IMR-90 (cell line): ENCODE data around the gene ATP1A1. TPM values are rescaled to one million over a fixed set of nuclear protein-coding genes. Genes with fewer than 3 reads are reported as not detected.

Source experiments
- ATAC-seq: fragments of 200-7000 bp; cut with Tn5 transposase; 2 replicates; pipeline ENCODE4 v1.9.1; 2020; ENCODE audit warnings: low read depth, mild to moderate bottlenecking, moderate library complexity
- BruUV-seq: library from RNA; stranded (reverse); fragments of 400-500 nt; replicated peaks from 2 replicates; lab custom pipeline; 2021; lab: Mats Ljungman, UMichigan
- CTCF ChIA-PET: fragments of 300-600 bp; formaldehyde crosslinking; extraction: SDS; loops from one replicate; lab custom pipeline; 2021; ENCODE audit warnings: antibody characterized with exemption; lab: Yijun Ruan, JAX
- POLR2A ChIA-PET: fragments of 300-600 bp; sonication (Branson Sonifier 250); formaldehyde crosslinking; loops from one replicate; lab custom pipeline; 2022; ENCODE audit warnings: antibody characterized with exemption; ENCODE audit not compliant: unreplicated experiment; lab: Charles Lee
- DNase-seq: peaks from one replicate; pipeline ENCODE4 v3.0.0; 2013
- H2AFZ ChIP-seq: replicated peaks from 2 replicates; pipeline ENCODE3; 2013; ENCODE audit warnings: low read length, mild to moderate bottlenecking; ENCODE audit not compliant: poor library complexity
- H2AK5ac ChIP-seq: 2 replicates; pipeline ENCODE4 v1.6.1; 2013; ENCODE audit warnings: low read depth, low read length, inconsistent platforms
- H2AK9ac ChIP-seq: replicated peaks from 2 replicates; pipeline ENCODE3; 2013; ENCODE audit warnings: mild to moderate bottlenecking, low read depth, low read length, moderate library complexity; ENCODE audit not compliant: poor library complexity
- H2BK120ac ChIP-seq: 2 replicates; pipeline ENCODE4 v1.6.1; 2013; ENCODE audit warnings: low read depth, low read length, inconsistent platforms
- H2BK15ac ChIP-seq: 3 replicates; pipeline ENCODE4 v1.6.1; 2013; ENCODE audit warnings: low read depth, low read length, inconsistent platforms
- H2BK20ac ChIP-seq: 2 replicates; pipeline ENCODE4 v1.6.1; 2013; ENCODE audit warnings: low read depth, mild to moderate bottlenecking, inconsistent platforms, low read length, moderate library complexity
- H2BK5ac ChIP-seq: 2 replicates; pipeline ENCODE4 v1.6.1; 2013; ENCODE audit warnings: mild to moderate bottlenecking, low read depth, low read length, inconsistent platforms; ENCODE audit not compliant: poor library complexity, severe bottlenecking
- H3K14ac ChIP-seq: replicated peaks from 2 replicates; pipeline ENCODE4 v1.6.1; 2013; ENCODE audit warnings: low read depth, low read length, inconsistent platforms
- H3K18ac ChIP-seq: 2 replicates; pipeline ENCODE4 v1.6.1; 2013; ENCODE audit warnings: low read depth, low read length, control low read depth
- H3K23ac ChIP-seq: 2 replicates; pipeline ENCODE4 v1.6.1; 2013; ENCODE audit warnings: low read depth, low read length, inconsistent platforms
- H3K27ac ChIP-seq: 2 replicates; pipeline ENCODE4 v1.5.1; 2013; ENCODE audit warnings: mild to moderate bottlenecking, control low read depth, low read length; ENCODE audit not compliant: insufficient read depth
- H3K27me3 ChIP-seq: 2 replicates; pipeline ENCODE4 v1.6.1; 2013; ENCODE audit warnings: low read length; ENCODE audit not compliant: control insufficient read depth, insufficient read depth
- H3K36me3 ChIP-seq: 2 replicates; pipeline ENCODE4 v1.6.1; 2013; ENCODE audit warnings: low read length, mixed read lengths; ENCODE audit not compliant: control insufficient read depth, insufficient read depth
- H3K4ac ChIP-seq: 2 replicates; pipeline ENCODE4 v1.6.1; 2013; ENCODE audit warnings: low read depth, low read length, inconsistent platforms
- H3K4me1 ChIP-seq: 2 replicates; pipeline ENCODE4 v1.6.1; 2013; ENCODE audit warnings: low read length, mixed read lengths; ENCODE audit not compliant: control insufficient read depth, insufficient read depth
- H3K4me2 ChIP-seq: 2 replicates; pipeline ENCODE4 v1.6.1; 2013; ENCODE audit warnings: low read depth, mild to moderate bottlenecking, control low read depth, low read length, moderate library complexity
- H3K4me3 ChIP-seq: 2 replicates; pipeline ENCODE4 v1.5.1; 2013; ENCODE audit warnings: low read depth, mild to moderate bottlenecking, control low read depth, low read length, moderate library complexity; ENCODE audit not compliant: insufficient read depth
- H3K56ac ChIP-seq: 2 replicates; pipeline ENCODE4 v1.6.1; 2013; ENCODE audit warnings: low read length, inconsistent platforms; ENCODE audit not compliant: insufficient read depth; ENCODE audit errors: extremely low read depth
- H3K79me1 ChIP-seq, 2 experiments: 2 replicates each; pipeline ENCODE4 v1.6.1; 2013; ENCODE audit warnings: low read length in 2 of 2, inconsistent platforms in 1 of 2, low read depth in 1 of 2
- H3K9ac ChIP-seq: 2 replicates; pipeline ENCODE4 v1.6.1; 2013; ENCODE audit warnings: low read depth, low read length, control low read depth
- H3K9me1 ChIP-seq: 2 replicates; pipeline ENCODE4 v1.6.1; 2013; ENCODE audit warnings: low read length, inconsistent platforms; ENCODE audit not compliant: insufficient read depth
- H3K9me3 ChIP-seq: 2 replicates; pipeline ENCODE4 v1.6.1; 2013; ENCODE audit warnings: low read length; ENCODE audit not compliant: control insufficient read depth, insufficient read depth
- H4K20me1 ChIP-seq: 2 replicates; pipeline ENCODE4 v1.6.1; 2013; ENCODE audit warnings: low read length, inconsistent platforms; ENCODE audit not compliant: insufficient read depth
- H4K5ac ChIP-seq: 2 replicates; pipeline ENCODE4 v1.6.1; 2013; ENCODE audit warnings: mild to moderate bottlenecking, low read depth, low read length, control low read depth
- H4K8ac ChIP-seq, 2 experiments: 2 replicates each; pipeline ENCODE4 v1.6.1; 2013; ENCODE audit warnings: low read depth in 2 of 2, low read length in 2 of 2, control low read depth in 1 of 2, inconsistent platforms in 1 of 2
- H4K91ac ChIP-seq: 2 replicates; pipeline ENCODE4 v1.6.1; 2013; ENCODE audit warnings: low read depth, low read length, inconsistent platforms; ENCODE audit not compliant: insufficient read depth
- CEBPB ChIP-seq: IDR thresholded peaks from 2 replicates; pipeline ENCODE4 v1.6.1; 2012; ENCODE audit warnings: low read depth, low read length, improper control_type of control experiment
- MAFK ChIP-seq: IDR thresholded peaks from 2 replicates; pipeline ENCODE4 v1.6.1; 2012; ENCODE audit warnings: low read depth, low read length, improper control_type of control experiment
- MAZ ChIP-seq: IDR thresholded peaks from 2 replicates; pipeline ENCODE4 v1.6.1; 2012; ENCODE audit warnings: low read depth, mild to moderate bottlenecking, low read length, improper control_type of control experiment, moderate library complexity, borderline replicate concordance
- NFE2L2 ChIP-seq: fragments of 150-350 bp; IDR thresholded peaks from 2 replicates; pipeline ENCODE4 v1.6.1; 2016; ENCODE audit warnings: low read depth, mild to moderate bottlenecking, low read length
- RAD21 ChIP-seq: IDR thresholded peaks from 2 replicates; pipeline ENCODE4 v1.6.1; 2012; ENCODE audit warnings: low read length, improper control_type of control experiment
- RCOR1 ChIP-seq: IDR thresholded peaks from 2 replicates; pipeline ENCODE4 v1.6.1; 2012; ENCODE audit warnings: mild to moderate bottlenecking, low read length, improper control_type of control experiment; ENCODE audit not compliant: insufficient replicate concordance
- RFX5 ChIP-seq: IDR thresholded peaks from 2 replicates; pipeline ENCODE4 v1.8.0; 2012; ENCODE audit warnings: low read depth, mild to moderate bottlenecking, low read length, moderate library complexity
- SMC3 ChIP-seq: fragments of 150-350 bp; IDR thresholded peaks from 2 replicates; pipeline ENCODE4 v1.6.1; 2016; ENCODE audit warnings: low read depth, mild to moderate bottlenecking, antibody characterized with exemption, low read length, moderate library complexity
- USF2 ChIP-seq: fragments of 150-350 bp; IDR thresholded peaks from 2 replicates; pipeline ENCODE4 v1.6.1; 2017; ENCODE audit warnings: mild to moderate bottlenecking, antibody characterized with exemption, low read length, low read depth
- WGBS, 2 experiments: methylation state at CpG; one replicate each; pipeline versions ENCODE4 v1.1.5 to v1.1.7; 2013; ENCODE audit warnings: missing lambda C conversion rate in 2 of 2; ENCODE audit not compliant: insufficient read length in 1 of 2; ENCODE audit errors: extremely low coverage in 2 of 2; 5-methylcytosine and 5-hydroxymethylcytosine counted together
- dilution Hi-C: fragments of 300-500 bp; cut with HindIII; formaldehyde crosslinking; loops from one replicate; pipeline ENCODE4 v1.14.3; 2018; ENCODE audit warnings: low sequenced_read_pairs; ENCODE audit not compliant: unreplicated experiment
- in situ Hi-C: fragments of 300-500 bp; cut with MboI; formaldehyde crosslinking; loops from 3 replicates; pipeline ENCODE4 v1.14.3; 2019; ENCODE audit warnings: low sequenced_read_pairs, inconsistent platforms, mixed read lengths
- intact Hi-C: fragments of 100-400 bp; cut with micrococcal nuclease; formaldehyde crosslinking; loops from 2 replicates; pipeline ENCODE4 v1.10.0; 2022
- polyA plus RNA-seq, 3 experiments: library from polyadenylated mRNA; depleted of rRNA; stranded (reverse); fragments of >200 nt; gene quantifications; 2 replicates each; pipeline ENCODE4 v1.2.3, GENCODE V29; 2012; ENCODE audit warnings: low replicate concordance in 1 of 3
- total RNA-seq: library from RNA; depleted of rRNA; stranded (reverse); fragments of >200 nt; gene quantifications from 2 replicates; pipeline ENCODE4 v1.2.3, GENCODE V29; 2012
- TF ChIP-seq, protein P1 (sequence below): fragments of 150-350 bp; IDR thresholded peaks from 2 replicates; pipeline ENCODE4 v1.6.1; 2016; ENCODE audit warnings: low read depth, mild to moderate bottlenecking, low read length, moderate library complexity, borderline replicate concordance
- TF ChIP-seq, protein P2 (sequence below): conservative IDR thresholded peaks from 2 replicates; pipeline ENCODE4 v1.5.1; 2012; ENCODE audit warnings: mild to moderate bottlenecking, low read depth, low read length, improper control_type of control experiment

Gene ATP1A1
- total and polyA plus RNA-seq, 2 of the 4 experiments (the other 2 are of a cell fraction), result 116 to 125 TPM

DNA sequence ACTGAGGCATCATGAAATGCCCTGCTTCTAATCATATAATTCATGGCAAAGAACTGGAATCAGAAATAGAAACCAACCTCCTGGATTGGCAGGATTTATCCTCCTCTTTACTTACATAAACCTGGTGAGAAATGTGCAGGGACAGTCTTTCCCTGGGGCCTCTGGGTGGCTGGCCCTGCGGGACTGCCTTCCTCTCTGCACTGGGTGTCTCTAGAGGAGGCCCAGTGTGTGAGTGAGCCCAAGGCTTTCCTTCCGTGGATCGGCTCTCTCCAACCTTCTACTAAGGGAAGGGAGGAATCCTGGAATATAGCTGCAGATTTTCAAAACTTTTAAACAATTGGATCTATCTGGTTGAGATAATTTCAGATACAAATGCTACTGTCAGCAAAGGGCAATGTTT lies 11.4 kb upstream of the ATP1A1 start:
- peaks cover 5% of the 10 kb centered on the region; the same call in 1 of the 2 replicates for H3K4me1 ChIP-seq
- H2BK15ac ChIP-seq, result no peak overlapping the region
- H3K18ac ChIP-seq, result no peak overlapping the region
- H3K4me2 ChIP-seq, result no peak overlapping the region
- ATAC-seq (no peak), DNase-seq (no peak)
- no peak overlapping the region for H3K14ac ChIP-seq
- H3K9me3 ChIP-seq, result no peaks in the 10 kb centered on the region
- no TSS peak for BruUV-seq
- POLR2A ChIA-PET, result no interaction called here
- H4K8ac ChIP-seq, result no peak overlapping the region
- H2BK5ac ChIP-seq, result no peak overlapping the region
- dilution Hi-C loops, result no loop called here
- peaks cover 11% of the 10 kb centered on the region for H3K27me3 ChIP-seq
- H3K56ac ChIP-seq, result no peak overlapping the region
- WGBS, 2 experiments, result no CpG with 5 or more reads among the region's 3 CpGs
- no peak overlapping the region for H4K91ac ChIP-seq
- no peak overlapping the region for H3K27ac ChIP-seq
- no peaks in the 10 kb centered on the region for H3K9me1 ChIP-seq
- no peak overlapping the region for H2AFZ ChIP-seq
- H3K23ac ChIP-seq, result no peak overlapping the region
- no peaks in the 10 kb centered on the region for H3K36me3 ChIP-seq
- H3K4ac ChIP-seq, result no peak overlapping the region
- H3K9ac ChIP-seq, result no peak overlapping the region
- H2AK5ac ChIP-seq, result no peak overlapping the region
- no peaks in the 10 kb centered on the region for H4K20me1 ChIP-seq
- in situ Hi-C loops, result no loop called here
- intact Hi-C loops, result loop anchor here (2.0 kb wide), 1 partner anchor 123 kb away; no protein-coding TSS in a partner anchor
- no peak overlapping the region for H4K5ac ChIP-seq
- no peaks in the 10 kb centered on the region for H3K79me1 ChIP-seq
- CTCF ChIA-PET, result no interaction called here
- H3K4me3 ChIP-seq, result no peak overlapping the region
- no peak overlapping the region for H2BK20ac ChIP-seq
- no peak for TF ChIP-seq MAZ
- no peak for TF ChIP-seq NFE2L2
- TF ChIP-seq SMC3, result no peak
- TF ChIP-seq, protein P1, sequence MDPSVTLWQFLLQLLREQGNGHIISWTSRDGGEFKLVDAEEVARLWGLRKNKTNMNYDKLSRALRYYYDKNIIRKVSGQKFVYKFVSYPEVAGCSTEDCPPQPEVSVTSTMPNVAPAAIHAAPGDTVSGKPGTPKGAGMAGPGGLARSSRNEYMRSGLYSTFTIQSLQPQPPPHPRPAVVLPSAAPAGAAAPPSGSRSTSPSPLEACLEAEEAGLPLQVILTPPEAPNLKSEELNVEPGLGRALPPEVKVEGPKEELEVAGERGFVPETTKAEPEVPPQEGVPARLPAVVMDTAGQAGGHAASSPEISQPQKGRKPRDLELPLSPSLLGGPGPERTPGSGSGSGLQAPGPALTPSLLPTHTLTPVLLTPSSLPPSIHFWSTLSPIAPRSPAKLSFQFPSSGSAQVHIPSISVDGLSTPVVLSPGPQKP, result no peak
- TF ChIP-seq RCOR1, result no peak
- no peak for TF ChIP-seq RFX5
- TF ChIP-seq MAFK, result no peak
- TF ChIP-seq, protein P2, sequence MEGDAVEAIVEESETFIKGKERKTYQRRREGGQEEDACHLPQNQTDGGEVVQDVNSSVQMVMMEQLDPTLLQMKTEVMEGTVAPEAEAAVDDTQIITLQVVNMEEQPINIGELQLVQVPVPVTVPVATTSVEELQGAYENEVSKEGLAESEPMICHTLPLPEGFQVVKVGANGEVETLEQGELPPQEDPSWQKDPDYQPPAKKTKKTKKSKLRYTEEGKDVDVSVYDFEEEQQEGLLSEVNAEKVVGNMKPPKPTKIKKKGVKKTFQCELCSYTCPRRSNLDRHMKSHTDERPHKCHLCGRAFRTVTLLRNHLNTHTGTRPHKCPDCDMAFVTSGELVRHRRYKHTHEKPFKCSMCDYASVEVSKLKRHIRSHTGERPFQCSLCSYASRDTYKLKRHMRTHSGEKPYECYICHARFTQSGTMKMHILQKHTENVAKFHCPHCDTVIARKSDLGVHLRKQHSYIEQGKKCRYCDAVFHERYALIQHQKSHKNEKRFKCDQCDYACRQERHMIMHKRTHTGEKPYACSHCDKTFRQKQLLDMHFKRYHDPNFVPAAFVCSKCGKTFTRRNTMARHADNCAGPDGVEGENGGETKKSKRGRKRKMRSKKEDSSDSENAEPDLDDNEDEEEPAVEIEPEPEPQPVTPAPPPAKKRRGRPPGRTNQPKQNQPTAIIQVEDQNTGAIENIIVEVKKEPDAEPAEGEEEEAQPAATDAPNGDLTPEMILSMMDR, result no peak
- no peak for TF ChIP-seq CEBPB
- no peak for TF ChIP-seq RAD21
- TF ChIP-seq USF2, result no peak
- no peak overlapping the region for H2AK9ac ChIP-seq
- no peak overlapping the region for H2BK120ac ChIP-seq
